HG02571 (cell line): ENCODE data around the gene PLIN4.

ENCODE experiments used
- ATAC-seq: cut with Tn5 transposase; IDR thresholded peaks from one replicate; pipeline ENCODE4 v1.9.1; 2021; ENCODE audit warnings: mild to moderate bottlenecking, moderate library complexity; ENCODE audit not compliant: unreplicated experiment

The PLIN4 gene

DNA sequence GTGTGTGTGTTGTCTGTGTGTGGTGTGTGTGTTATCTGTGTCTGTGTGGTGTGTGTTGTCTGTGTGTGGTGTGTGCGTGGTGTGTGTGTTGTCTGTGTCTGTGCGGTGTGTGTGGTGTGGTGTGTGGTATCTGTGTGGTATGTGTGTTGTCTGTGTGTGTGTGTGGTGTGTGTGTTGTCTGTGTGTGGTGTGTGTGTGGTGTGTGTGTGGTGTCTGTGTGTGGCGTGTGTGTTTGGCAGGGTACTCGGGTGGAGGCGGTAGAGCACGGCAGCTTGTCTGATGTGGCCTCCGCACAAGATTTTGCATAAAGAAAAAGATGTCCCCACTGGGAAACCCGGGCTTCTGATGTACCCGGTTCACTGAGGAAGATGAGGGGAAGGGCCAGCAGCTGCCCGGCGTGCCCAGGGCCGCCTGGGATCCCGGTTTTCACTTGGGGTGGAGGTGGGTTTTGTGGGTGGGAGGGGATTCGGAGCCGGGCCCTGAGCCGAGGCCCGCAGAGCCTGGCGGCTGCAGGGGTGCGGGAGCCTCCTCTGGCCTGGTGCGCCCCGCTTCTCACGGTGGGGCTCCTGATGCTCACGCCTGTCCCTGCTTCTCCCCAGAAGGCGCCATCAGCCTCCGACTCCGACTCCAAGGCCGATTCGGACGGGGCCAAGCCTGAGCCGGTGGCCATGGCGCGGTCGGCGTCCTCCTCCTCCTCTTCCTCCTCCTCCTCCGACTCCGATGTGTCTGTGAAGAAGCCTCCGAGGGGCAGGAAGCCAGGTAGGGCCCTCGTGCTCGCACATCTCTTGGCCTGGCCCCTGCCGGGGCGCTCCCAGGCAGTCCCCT, 25.0 kb downstream of the PLIN4 start:
- ATAC-seq, result no peak

DNA sequence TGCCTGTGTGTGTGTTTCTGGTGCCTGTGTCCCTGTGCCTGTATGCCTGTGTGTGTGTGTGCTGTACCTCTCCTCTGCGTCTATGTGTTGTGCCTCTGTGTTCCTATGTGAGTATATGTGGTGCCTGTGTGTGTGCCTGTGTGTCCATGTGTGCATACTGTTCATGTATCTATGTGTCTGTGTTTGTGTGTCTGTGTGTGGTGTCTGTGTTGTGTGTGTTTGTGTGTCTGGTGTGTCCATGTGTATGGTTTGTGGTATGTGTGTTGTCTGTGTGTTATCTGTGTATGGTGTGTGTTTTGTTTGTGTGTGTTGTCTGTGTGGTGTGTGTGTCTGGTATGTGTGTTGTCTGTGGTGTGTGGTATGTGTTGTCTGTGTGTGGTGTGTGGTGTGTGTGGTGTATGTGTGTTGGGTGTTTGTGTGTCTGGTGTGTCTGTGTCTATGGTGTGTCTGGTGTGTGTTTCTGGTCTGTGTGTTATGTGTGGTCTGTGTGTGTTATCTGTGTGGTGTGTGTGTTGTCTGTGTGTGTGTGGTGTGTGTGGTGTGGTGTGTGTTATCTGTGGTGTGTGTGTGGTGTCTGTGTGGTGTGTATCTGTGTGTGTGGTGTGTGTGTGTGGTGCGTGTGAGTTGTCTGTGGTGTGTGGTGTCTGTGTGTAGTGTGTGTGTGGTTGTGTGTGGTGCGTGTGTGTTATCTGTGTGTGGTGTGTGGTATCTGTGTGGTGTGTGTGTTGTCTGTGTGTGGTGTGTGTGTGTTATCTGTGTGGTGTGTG, 25.8 kb downstream of the PLIN4 start:
- no peak for ATAC-seq

- no peak for ATAC-seq
Measured at GRCh38 chr19:4491446-4491845, 26.8 kb downstream of the PLIN4 start.

DNA sequence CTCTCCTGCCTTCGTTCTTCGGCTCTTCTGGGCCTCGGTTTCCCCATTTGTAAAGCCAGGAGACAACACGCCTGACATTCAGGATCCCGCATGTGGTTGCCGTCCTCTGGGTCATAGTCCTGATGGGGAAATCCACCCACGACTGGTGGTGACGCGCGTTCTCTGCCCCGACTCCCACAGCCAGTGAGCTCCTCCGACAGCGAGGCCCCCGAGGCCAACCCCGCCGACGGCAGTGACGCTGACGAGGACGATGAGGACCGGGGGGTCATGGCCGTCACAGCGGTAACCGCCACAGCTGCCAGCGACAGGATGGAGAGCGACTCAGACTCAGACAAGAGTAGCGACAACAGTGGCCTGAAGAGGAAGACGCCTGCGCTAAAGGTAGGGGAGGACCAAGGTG, 29.8 kb downstream of the PLIN4 start:
- ATAC-seq, result no peak

DNA sequence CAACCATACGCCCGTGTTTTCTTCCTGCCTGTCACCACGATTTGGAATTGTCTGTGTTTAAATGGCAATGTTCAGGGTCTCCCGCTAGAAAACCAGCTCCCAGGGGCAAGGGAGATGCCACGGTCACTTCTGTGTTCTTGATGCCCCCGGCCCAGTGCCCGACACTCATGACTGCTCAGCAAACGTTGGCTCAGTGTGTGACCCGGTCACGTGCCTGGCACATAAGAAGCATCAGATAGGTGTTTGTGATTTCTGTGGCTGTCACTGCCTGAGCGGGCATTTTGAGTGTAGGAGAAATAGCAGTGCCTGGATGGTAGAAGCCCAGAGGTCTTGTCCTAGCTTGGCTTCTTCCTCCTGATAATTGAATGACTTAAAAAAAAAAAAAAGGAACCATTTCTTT, 30.7 kb downstream of the PLIN4 start:
- no peak for ATAC-seq

DNA sequence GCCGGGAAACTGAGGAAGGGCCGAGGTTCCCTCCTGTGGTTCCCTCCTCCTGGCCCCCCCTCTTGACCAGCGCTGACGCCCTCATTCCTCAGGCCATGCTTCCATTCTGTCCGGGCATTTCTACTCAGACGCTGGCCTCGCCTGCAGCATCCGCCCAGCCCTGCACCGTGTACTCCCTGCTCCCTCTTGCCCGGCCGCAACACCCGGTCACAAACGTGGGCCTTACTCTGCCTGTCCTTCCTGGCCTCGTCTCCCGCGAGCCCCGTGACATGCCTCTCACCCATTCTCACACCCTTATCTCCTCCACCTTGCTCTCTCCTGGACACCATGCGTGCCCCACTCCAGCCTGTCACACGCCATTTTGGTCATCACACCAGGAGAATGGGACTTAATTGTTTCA, 34.9 kb downstream of the PLIN4 start:
- ATAC-seq, result no peak

DNA sequence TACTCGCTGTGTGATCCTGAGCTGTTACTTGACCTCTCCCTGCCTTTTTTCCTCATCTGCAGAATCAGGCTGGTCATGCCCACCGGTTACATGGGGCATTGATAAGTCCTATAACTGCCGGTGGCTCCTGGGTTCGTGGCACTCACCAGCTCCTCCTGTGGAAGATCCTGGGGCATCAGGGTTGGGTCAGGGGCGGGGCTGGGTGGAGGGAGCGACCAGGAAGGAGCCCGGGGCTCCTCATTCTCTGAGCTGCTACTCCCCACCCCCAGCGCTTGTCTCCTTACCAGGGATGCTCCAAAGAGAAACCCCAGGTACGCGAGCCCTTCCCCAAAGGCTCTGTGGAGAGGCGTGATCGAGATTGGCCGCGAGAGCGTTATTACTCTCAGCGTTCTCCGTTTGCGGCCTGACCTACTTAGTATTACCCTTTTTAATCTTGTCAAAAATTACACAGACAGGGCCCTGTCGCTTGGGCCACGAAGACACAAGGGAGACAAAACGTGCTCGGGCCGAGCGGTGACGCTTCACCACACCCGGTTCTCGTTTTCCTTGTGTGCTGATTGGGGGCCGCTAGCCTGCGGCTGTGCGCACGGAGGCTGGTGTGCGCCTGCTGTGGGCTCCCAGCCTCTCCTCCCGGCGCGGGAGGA, 35.4 kb downstream of the PLIN4 start:
- ATAC-seq, result no peak

- no peak for ATAC-seq
Measured at GRCh38 chr19:4477034-4477801, 41.1 kb downstream of the PLIN4 start.

GRCh38 chr19:4474514-4475022, 43.7 kb downstream of the PLIN4 start:
- ATAC-seq, result no peak

GRCh38 chr19:4473763-4474513, 44.3 kb downstream of the PLIN4 start:
- ATAC-seq, result no peak

- ATAC-seq, result no peak
Measured at GRCh38 chr19:4473011-4473762, 45.1 kb downstream of the PLIN4 start.

- no peak for ATAC-seq
Measured at GRCh38 chr19:4472174-4472974, 45.9 kb downstream of the PLIN4 start, which contains the start of gene HDGFL2. Gene HDGFL2, plus strand, starts transcription at chr19:4472297. Its CDS starts 54 bp downstream, at chr19:4472351.

GRCh38 chr19:4471403-4472173, 46.7 kb downstream of the PLIN4 start:
- ATAC-seq, result peak; percentile 84

DNA sequence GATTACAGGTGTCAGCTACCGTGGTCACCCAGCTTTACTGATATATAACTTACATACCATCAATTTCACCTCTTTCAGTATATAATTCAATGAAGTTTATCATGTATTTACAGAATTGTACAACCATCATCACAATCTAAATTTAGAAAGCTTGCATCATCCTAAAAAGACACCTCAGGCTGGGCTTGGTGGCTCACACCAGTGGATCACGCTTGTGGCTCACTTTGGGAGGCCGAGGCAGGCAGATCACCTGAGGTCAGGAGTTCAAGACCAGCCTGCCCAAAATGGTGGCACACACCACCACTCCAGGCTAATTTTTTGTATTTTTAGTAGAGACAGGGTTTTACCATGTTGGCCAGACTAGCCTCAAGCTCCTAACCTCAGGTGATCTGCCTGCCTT, 50.5 kb downstream of the PLIN4 start:
- ATAC-seq, result no peak

GRCh38 chr19:4464815-4465581, 53.3 kb downstream of the PLIN4 start:
- ATAC-seq, result no peak

DNA sequence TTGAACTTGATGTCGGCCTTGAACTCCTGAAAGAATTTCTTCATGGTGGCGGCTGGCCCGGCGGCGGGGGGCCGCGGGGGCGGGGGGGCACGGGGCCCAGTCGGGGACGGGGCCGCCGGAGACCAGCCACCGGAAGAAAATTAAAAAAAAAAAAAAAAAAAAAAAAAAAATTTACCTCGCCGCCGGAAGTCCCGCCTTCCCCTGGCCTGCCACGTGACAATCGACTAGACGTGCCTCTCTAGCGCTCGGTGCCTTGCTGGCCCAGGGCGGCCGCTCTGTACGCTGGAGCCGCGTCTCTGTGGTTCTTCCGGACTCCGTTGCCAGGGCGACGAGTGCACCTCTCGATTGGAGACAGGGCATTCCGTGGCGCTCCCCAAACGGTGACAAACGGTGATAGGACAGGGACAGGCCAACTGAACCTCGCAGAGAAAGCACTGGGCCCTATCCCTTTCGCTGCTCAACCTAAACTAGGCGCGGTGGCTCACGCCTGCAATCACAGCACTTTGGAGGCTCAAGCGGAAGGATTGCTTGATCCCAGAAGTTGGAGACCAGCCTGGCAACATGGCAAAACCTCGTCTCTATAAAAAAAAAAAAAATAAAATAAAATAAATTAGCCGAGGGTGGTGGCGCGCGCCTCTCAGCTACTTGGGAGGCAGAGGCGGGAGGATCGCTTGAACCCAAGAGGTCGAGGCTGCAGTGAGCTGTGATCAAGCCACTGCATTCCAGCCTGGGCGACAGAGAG, 60.5 kb downstream of the PLIN4 start, which contains the start of gene UBXN6:
TSS of gene UBXN6 (minus strand) at position 141 of the 742 bp plus-strand sequence. CDS start at position 44, 97 bp downstream.
- peak; percentile 89 for ATAC-seq
